SU-DHL-6 (cell line): ENCODE measurements around the gene RNF223.
"Not testable (repeated sequence)": the region's sequence is repeated elsewhere in the genome, so short reads cannot be mapped to it uniquely, and the experiment has no call there.

Experiments used
- H2AFZ ChIP-seq: fragments of 200-600 bp; sonication (generic); 2 replicates; pipeline ENCODE4 v1.6.1; 2014; ENCODE audit warnings: low read depth, mild to moderate bottlenecking, moderate library complexity, mixed read lengths, antibody characterized with exemption, low read length; ENCODE audit not compliant: severe bottlenecking
- H3F3A ChIP-seq: fragments of 200-600 bp; shearing (Covaris generic); 2 replicates; pipeline ENCODE4 v1.6.0; 2016; ENCODE audit warnings: antibody characterized with exemption, mild to moderate bottlenecking; ENCODE audit not compliant: insufficient read depth
- H3K27ac ChIP-seq: fragments of 200-600 bp; sonication (generic); 2 replicates; pipeline ENCODE4 v1.5.1; 2016; ENCODE audit warnings: low read depth, mild to moderate bottlenecking, low read length, moderate library complexity, mixed read lengths
- H3K27me3 ChIP-seq: fragments of 200-600 bp; sonication (generic), shearing (Covaris generic); 2 replicates; pipeline ENCODE4 v1.6.0; 2014; ENCODE audit warnings: mild to moderate bottlenecking, low read length
- H3K36me3 ChIP-seq: fragments of 200-600 bp; sonication (generic); 2 replicates; pipeline ENCODE4 v1.6.1; 2014; ENCODE audit warnings: mild to moderate bottlenecking, low read length, mixed read lengths
- H3K4me2 ChIP-seq: fragments of 300-600, 200-600 bp; shearing (Covaris generic), sonication (generic); 2 replicates; pipeline ENCODE4 v1.6.0; 2014; ENCODE audit warnings: low read length, low read depth, mild to moderate bottlenecking; ENCODE audit not compliant: poor library complexity, severe bottlenecking
- H3K4me3 ChIP-seq: fragments of 200-600 bp; sonication (generic); 2 replicates; pipeline ENCODE4 v1.5.1; 2014; ENCODE audit warnings: antibody characterized with exemption, low read length, mild to moderate bottlenecking, mixed read lengths; ENCODE audit not compliant: insufficient read depth, poor library complexity, severe bottlenecking
- H3K79me2 ChIP-seq: fragments of 200-600 bp; sonication (generic); 2 replicates; pipeline ENCODE4 v1.6.1; 2014; ENCODE audit warnings: mild to moderate bottlenecking, low read length, moderate library complexity; ENCODE audit not compliant: insufficient read depth
- H3K9ac ChIP-seq: fragments of 200-600 bp; sonication (generic); 2 replicates; pipeline ENCODE4 v1.7.0; 2014; ENCODE audit warnings: mild to moderate bottlenecking, low read length
- H3K9me2 ChIP-seq: fragments of 200-600 bp; sonication (generic); replicated peaks from 2 replicates; pipeline ENCODE4 v1.6.1; 2014; ENCODE audit warnings: low read length; ENCODE audit not compliant: insufficient read depth
- H3K9me3 ChIP-seq: fragments of 200-600 bp; sonication (generic); 2 replicates; pipeline ENCODE4 v1.6.1; 2014; ENCODE audit warnings: low read length, mixed read lengths; ENCODE audit not compliant: insufficient read depth
- H4K20me1 ChIP-seq: fragments of 200-600 bp; sonication (generic); 2 replicates; pipeline ENCODE4 v1.6.1; 2014; ENCODE audit warnings: low read depth, mild to moderate bottlenecking, antibody characterized with exemption, low read length, moderate library complexity, mixed read lengths
- EZH2phosphoT487 ChIP-seq: fragments of 200-600 bp; sonication (generic), shearing (Covaris generic); conservative IDR thresholded peaks from 2 replicates; pipeline ENCODE4 v1.6.1; 2018; ENCODE audit warnings: mild to moderate bottlenecking, antibody characterized with exemption, low read length, moderate library complexity, mixed read lengths
- TF ChIP-seq, protein P1 (sequence below): fragments of 200-600 bp; sonication (generic); IDR thresholded peaks from one replicate; pipeline ENCODE4 v1.5.1; 2017; ENCODE audit warnings: antibody characterized with exemption, mild to moderate bottlenecking, low read length, moderate library complexity; ENCODE audit not compliant: insufficient read depth, poor library complexity, severe bottlenecking

Gene RNF223

DNA sequence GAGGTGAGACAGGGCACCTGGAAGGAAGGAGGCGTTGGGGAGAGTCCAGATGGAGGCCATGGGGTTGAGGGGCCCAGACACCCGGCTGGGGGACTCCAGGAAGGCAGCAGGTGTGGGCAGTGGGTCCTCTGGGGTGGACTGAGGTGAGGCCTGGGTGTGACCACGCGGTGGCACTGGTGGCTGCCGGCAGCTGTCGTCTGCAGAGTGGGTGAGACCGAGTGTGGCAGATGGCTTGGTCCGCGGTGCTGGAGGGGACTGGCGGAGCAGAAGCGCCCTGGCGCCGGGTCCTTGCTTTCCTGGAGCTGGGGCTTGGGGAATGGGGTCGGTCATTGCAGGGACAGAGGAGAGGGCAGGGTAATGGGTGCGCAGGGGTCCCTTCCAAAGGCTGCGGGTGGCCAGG lies 41.7 kb downstream of the RNF223 start:
- TF ChIP-seq, protein P1, sequence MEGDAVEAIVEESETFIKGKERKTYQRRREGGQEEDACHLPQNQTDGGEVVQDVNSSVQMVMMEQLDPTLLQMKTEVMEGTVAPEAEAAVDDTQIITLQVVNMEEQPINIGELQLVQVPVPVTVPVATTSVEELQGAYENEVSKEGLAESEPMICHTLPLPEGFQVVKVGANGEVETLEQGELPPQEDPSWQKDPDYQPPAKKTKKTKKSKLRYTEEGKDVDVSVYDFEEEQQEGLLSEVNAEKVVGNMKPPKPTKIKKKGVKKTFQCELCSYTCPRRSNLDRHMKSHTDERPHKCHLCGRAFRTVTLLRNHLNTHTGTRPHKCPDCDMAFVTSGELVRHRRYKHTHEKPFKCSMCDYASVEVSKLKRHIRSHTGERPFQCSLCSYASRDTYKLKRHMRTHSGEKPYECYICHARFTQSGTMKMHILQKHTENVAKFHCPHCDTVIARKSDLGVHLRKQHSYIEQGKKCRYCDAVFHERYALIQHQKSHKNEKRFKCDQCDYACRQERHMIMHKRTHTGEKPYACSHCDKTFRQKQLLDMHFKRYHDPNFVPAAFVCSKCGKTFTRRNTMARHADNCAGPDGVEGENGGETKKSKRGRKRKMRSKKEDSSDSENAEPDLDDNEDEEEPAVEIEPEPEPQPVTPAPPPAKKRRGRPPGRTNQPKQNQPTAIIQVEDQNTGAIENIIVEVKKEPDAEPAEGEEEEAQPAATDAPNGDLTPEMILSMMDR: no peak
- TF ChIP-seq EZH2phosphoT487: no peak
- H3K9ac ChIP-seq: no peak overlapping the region
- no peak overlapping the region for H2AFZ ChIP-seq
- no peaks in the 10 kb centered on the region for H3K79me2 ChIP-seq
- H3K9me2 ChIP-seq: no peaks in the 10 kb centered on the region
- no peaks in the 10 kb centered on the region for H3F3A ChIP-seq
- no peaks in the 10 kb centered on the region for H3K27me3 ChIP-seq
- no peaks in the 10 kb centered on the region for H3K9me3 ChIP-seq
- H3K36me3 ChIP-seq: no peaks in the 10 kb centered on the region
- no peak overlapping the region for H3K4me3 ChIP-seq
- no peaks in the 10 kb centered on the region for H4K20me1 ChIP-seq
- peak overlapping the region; percentile 41 for H3K4me2 ChIP-seq
- no peak overlapping the region for H3K27ac ChIP-seq

DNA sequence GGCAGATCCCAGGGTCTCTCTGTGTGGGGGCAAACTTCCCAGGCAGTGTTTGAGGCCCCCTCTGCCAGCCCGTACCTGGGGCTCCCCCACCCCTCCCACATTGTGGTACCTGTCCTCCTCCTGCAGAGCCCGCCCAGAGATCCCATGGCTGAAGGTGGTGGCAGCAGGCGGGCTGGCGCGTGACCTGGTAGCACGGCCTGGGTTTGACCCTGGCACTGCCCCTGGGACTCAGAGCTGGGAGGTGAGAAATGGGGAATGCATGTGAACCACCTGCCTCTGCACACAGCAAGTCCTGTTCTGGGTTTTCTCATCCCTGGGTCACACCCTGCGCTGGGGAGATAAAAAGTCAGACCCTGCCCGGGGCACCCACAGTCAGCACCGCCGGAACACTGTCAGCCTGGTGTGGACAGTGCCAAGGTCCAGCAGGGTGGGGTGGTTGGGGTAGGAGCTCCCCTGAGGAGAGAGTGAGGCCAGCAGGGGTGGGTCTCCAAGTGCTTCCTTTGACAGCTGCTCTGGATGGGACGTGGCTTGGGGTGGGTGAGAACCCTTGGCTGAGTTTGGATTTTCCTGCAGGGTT lies 42.4 kb downstream of the RNF223 start:
- no peaks in the 10 kb centered on the region for H3K9me2 ChIP-seq
- no peak overlapping the region for H3K9ac ChIP-seq
- H3K9me3 ChIP-seq: no peaks in the 10 kb centered on the region
- H3K79me2 ChIP-seq: no peaks in the 10 kb centered on the region
- no peak overlapping the region for H3K4me3 ChIP-seq
- no peak overlapping the region for H3K27ac ChIP-seq
- H3K27me3 ChIP-seq: no peaks in the 10 kb centered on the region
- TF ChIP-seq, protein P1: no peak
- TF ChIP-seq EZH2phosphoT487: no peak
- no peaks in the 10 kb centered on the region for H3K36me3 ChIP-seq
- H4K20me1 ChIP-seq: no peaks in the 10 kb centered on the region
- H2AFZ ChIP-seq: no peak overlapping the region
- H3K4me2 ChIP-seq: no peak overlapping the region
- H3F3A ChIP-seq: no peaks in the 10 kb centered on the region

DNA sequence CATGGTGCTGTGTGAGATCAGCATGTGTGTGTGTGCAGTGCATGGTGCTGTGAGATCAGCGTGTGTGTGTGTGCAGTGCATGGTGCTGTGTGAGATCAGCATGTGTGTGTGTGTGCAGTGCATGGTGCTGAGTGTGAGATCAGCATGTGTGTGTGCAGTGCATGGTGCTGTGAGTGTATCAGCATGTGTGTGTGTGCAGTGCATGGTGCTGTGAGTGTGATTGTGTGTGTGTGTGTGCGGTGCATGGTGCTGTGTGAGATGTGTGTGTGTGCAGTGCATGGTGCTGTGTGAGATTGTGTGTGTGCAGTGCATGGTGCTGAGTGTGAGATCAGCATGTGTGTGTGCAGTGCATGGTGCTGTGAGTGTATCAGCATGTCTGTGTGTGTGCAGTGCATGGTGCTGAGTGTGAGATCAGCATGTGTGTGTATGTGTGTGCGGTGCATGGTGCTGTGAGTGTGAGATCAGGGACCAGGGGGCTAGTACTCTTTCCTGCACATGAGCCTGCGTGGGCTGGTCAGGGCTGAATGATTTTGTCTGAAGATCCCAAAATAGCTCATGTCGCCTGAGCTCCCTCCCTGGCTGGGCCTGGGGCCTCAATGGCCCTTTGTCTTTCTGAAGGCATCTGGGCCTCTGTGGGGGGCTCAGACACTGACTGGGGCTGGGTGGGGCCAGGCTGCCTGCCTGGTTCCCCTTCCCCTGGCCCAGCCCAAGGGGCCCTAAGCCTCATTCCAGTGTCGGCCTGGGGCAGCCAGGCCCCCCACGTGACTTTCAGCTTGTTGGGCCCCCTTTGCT lies 43.0 kb downstream of the RNF223 start:
- not testable (repeated sequence) for H3K27ac ChIP-seq, H3F3A ChIP-seq, H3K4me2 ChIP-seq, H2AFZ ChIP-seq, H3K36me3 ChIP-seq, H3K9me2 ChIP-seq, H3K27me3 ChIP-seq, H3K79me2 ChIP-seq, H4K20me1 ChIP-seq, H3K9ac ChIP-seq, H3K4me3 ChIP-seq, H3K9me3 ChIP-seq

DNA sequence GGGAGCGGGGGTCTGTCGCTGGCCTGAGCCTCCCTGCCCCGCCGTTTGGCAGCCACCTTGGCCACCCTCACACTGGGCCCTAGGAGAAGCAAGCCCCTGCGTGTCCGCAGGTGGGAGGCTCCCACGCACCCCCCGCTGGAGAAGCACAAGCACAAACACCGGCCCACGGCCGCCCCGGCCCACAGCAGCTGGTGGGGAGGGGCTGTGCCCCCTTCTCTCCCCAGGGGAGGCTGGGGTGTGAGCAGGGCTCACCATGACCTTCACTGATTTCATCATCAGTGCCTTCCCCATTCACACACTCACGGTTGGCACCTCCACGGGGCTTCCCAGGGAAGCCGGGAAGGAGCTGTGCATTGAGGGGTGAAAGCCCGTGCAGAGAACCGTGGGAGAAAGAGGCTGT lies 46.3 kb downstream of the RNF223 start:
- Histone ChIP-seq H3K9ac (no peak overlapping the region), H4K20me1 (no peaks in the 10 kb centered on the region), H3K4me2 (no peak overlapping the region), H3K9me2 (no peaks in the 10 kb centered on the region), H3F3A (no peaks in the 10 kb centered on the region), H2AFZ (no peak overlapping the region), H3K36me3 (no peaks in the 10 kb centered on the region), H3K27me3 (no peaks in the 10 kb centered on the region), H3K9me3 (no peaks in the 10 kb centered on the region), H3K27ac (no peak overlapping the region), H3K4me3 (no peak overlapping the region), H3K79me2 (no peaks in the 10 kb centered on the region)
- TF ChIP-seq, protein P1: no peak
- TF ChIP-seq EZH2phosphoT487: no peak
